HepG2 (cell line): ENCODE results near the gene MCF2L. TPM values are rescaled to one million over a fixed set of nuclear protein-coding genes. Genes with fewer than 3 reads are reported as not detected.
A peak's percentile ranks its signal among the peaks of the same experiment; 100 is the strongest.

Experiments
- BRD4 ChIP-seq: sonication (generic); formaldehyde crosslinking; IDR thresholded peaks from 2 replicates; pipeline ENCODE4 v1.4.0; 2020; ENCODE audit warnings: missing genetic modification reagents
- FOSL2 ChIP-seq: sonication (generic); formaldehyde crosslinking; IDR thresholded peaks from 2 replicates; pipeline ENCODE4 v1.4.0; 2020; ENCODE audit warnings: missing genetic modification reagents
- FOXJ3 ChIP-seq: sonication (generic); formaldehyde crosslinking; IDR thresholded peaks from 2 replicates; pipeline ENCODE4 v1.4.0; 2020; ENCODE audit warnings: missing genetic modification reagents, mild to moderate bottlenecking, borderline replicate concordance
- IKZF4 ChIP-seq: sonication (generic); formaldehyde crosslinking; IDR thresholded peaks from 2 replicates; pipeline ENCODE4 v1.5.1; 2020; ENCODE audit warnings: borderline replicate concordance, mild to moderate bottlenecking, low read depth, missing genetic modification reagents; ENCODE audit errors: not compliant biosample characterization
- JUND ChIP-seq: sonication (generic); formaldehyde crosslinking; IDR thresholded peaks from 2 replicates; pipeline ENCODE4 v1.8.0; 2022; ENCODE audit warnings: mild to moderate bottlenecking, missing genetic modification reagents
- KLF6 ChIP-seq: IDR thresholded peaks from 2 replicates; pipeline ENCODE4 v1.8.0; 2016; ENCODE audit warnings: missing biosample characterization, missing genetic modification reagents
- MAFG ChIP-seq: sonication (generic); formaldehyde crosslinking; IDR thresholded peaks from 2 replicates; pipeline ENCODE4 v1.5.1; 2020; ENCODE audit warnings: mild to moderate bottlenecking, missing genetic modification reagents
- TEAD2 ChIP-seq: sonication (generic); formaldehyde crosslinking; IDR thresholded peaks from 2 replicates; pipeline ENCODE4 v1.9.0; 2021; ENCODE audit warnings: missing genetic modification reagents
- YY1 ChIP-seq: IDR thresholded peaks from 2 replicates; pipeline ENCODE4 v1.6.1; 2011; ENCODE audit warnings: low read length, low read depth, moderate library complexity, mild to moderate bottlenecking; ENCODE audit not compliant: insufficient read depth, insufficient replicate concordance
- ZNF629 ChIP-seq: sonication (generic); formaldehyde crosslinking; conservative IDR thresholded peaks from 2 replicates; pipeline ENCODE4 v1.5.0; 2020; ENCODE audit warnings: missing genetic modification reagents
- polyA plus RNA-seq, 8 experiments: library from polyadenylated mRNA; depleted of rRNA in 3 of 8; stranded (reverse) in 7 of 8; unstranded in 1 of 8; fragments of >200 nt; fragmentation: Illumina TruSeq in 4 of 8; extraction: Trizol in 4 of 8; gene quantifications; 2 replicates each; pipeline versions ENCODE4 v1.2.1 to v1.2.3, GENCODE V29; 2011 to 2016; ENCODE audit warnings: low read depth in 4 of 8, missing spikeins in 1 of 8, mixed read lengths in 1 of 8; ENCODE audit not compliant: insufficient read depth in 1 of 8
- total RNA-seq, 5 experiments: library from RNA; depleted of rRNA; stranded (reverse); fragments of >200 nt; fragmentation: Illumina TruSeq; extraction: Trizol; gene quantifications; 2 replicates each; pipeline ENCODE4 v1.2.3, GENCODE V29; 2016; ENCODE audit warnings: low read depth in 1 of 5
- TF ChIP-seq, protein P1 (sequence below): sonication (generic); formaldehyde crosslinking; IDR thresholded peaks from 2 replicates; pipeline ENCODE4 v1.8.0; 2022; ENCODE audit warnings: mild to moderate bottlenecking, missing genetic modification reagents
- TF ChIP-seq, protein P2 (sequence below): IDR thresholded peaks from 2 replicates; pipeline ENCODE4 v1.6.1; 2016; ENCODE audit warnings: low read depth, missing genetic modification reagents, missing compliant biosample characterization
- TF ChIP-seq, protein P3 (sequence below): sonication (generic); formaldehyde crosslinking; IDR thresholded peaks from 2 replicates; pipeline ENCODE4 v1.4.0; 2020; ENCODE audit warnings: missing genetic modification reagents, low read depth, mild to moderate bottlenecking, borderline replicate concordance
- TF ChIP-seq, protein P4 (sequence below): sonication (generic); formaldehyde crosslinking; IDR thresholded peaks from 2 replicates; pipeline ENCODE4 v1.4.0; 2020; ENCODE audit warnings: missing genetic modification reagents
- TF ChIP-seq, protein P5 (sequence below): sonication (generic); formaldehyde crosslinking; conservative IDR thresholded peaks from 2 replicates; pipeline ENCODE4 v1.8.0; 2022; ENCODE audit warnings: mild to moderate bottlenecking, moderate library complexity, missing genetic modification reagents

Gene MCF2L
- total and polyA plus RNA-seq, 2 of the 13 experiments (the other 11 are each of a cell fraction or from before 2014, with no cell fraction given), result 19.4 to 28.4 TPM

DNA sequence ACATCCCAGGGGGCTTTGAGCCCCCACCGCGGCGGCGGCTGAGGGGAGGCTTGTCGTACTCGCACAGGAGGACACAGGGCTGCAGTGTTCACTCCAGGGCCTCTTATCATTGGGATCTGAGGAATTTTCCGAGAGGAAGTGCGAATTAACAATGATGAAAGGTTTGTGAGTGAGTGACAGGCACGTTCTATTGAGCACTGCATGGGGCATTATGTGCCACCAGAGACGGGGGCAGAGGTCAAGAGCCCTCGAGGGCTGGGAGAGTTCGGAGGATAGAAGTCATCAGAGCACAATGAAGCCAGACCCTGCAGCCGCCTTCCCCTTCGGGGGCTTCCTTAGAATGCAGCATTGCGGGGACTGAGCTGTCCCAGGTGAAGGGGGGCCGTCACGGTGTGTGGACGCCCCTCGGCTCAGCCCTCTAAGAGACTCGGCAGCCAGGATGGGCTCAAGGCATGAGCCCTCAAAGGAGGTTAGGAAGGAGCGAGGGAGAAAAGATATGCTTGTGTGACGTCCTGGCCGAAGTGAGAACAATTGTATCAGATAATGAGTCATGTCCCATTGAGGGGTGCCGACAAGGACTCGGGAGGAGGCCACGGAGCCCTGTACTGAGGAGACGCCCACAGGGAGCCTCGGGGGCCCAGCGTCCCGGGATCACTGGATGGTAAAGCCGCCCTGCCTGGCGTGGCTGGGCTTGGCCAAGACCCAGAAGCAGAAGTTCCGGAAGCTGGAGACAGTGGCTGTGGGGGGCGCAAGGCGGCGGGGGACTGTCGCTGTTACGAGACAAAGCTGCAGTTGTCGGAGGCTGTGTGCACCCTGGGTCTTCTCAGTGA lies 53.9 kb downstream of the MCF2L start (continued):
- TF ChIP-seq, protein P1, sequence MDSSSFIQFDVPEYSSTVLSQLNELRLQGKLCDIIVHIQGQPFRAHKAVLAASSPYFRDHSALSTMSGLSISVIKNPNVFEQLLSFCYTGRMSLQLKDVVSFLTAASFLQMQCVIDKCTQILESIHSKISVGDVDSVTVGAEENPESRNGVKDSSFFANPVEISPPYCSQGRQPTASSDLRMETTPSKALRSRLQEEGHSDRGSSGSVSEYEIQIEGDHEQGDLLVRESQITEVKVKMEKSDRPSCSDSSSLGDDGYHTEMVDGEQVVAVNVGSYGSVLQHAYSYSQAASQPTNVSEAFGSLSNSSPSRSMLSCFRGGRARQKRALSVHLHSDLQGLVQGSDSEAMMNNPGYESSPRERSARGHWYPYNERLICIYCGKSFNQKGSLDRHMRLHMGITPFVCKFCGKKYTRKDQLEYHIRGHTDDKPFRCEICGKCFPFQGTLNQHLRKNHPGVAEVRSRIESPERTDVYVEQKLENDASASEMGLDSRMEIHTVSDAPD (CRISPR knock-in tag), result no peak
- no peak for TF ChIP-seq BRD4 (CRISPR knock-in tag)
- TF ChIP-seq, protein P2, sequence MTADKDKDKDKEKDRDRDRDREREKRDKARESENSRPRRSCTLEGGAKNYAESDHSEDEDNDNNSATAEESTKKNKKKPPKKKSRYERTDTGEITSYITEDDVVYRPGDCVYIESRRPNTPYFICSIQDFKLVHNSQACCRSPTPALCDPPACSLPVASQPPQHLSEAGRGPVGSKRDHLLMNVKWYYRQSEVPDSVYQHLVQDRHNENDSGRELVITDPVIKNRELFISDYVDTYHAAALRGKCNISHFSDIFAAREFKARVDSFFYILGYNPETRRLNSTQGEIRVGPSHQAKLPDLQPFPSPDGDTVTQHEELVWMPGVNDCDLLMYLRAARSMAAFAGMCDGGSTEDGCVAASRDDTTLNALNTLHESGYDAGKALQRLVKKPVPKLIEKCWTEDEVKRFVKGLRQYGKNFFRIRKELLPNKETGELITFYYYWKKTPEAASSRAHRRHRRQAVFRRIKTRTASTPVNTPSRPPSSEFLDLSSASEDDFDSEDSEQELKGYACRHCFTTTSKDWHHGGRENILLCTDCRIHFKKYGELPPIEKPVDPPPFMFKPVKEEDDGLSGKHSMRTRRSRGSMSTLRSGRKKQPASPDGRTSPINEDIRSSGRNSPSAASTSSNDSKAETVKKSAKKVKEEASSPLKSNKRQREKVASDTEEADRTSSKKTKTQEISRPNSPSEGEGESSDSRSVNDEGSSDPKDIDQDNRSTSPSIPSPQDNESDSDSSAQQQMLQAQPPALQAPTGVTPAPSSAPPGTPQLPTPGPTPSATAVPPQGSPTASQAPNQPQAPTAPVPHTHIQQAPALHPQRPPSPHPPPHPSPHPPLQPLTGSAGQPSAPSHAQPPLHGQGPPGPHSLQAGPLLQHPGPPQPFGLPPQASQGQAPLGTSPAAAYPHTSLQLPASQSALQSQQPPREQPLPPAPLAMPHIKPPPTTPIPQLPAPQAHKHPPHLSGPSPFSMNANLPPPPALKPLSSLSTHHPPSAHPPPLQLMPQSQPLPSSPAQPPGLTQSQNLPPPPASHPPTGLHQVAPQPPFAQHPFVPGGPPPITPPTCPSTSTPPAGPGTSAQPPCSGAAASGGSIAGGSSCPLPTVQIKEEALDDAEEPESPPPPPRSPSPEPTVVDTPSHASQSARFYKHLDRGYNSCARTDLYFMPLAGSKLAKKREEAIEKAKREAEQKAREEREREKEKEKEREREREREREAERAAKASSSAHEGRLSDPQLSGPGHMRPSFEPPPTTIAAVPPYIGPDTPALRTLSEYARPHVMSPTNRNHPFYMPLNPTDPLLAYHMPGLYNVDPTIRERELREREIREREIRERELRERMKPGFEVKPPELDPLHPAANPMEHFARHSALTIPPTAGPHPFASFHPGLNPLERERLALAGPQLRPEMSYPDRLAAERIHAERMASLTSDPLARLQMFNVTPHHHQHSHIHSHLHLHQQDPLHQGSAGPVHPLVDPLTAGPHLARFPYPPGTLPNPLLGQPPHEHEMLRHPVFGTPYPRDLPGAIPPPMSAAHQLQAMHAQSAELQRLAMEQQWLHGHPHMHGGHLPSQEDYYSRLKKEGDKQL (CRISPR knock-in tag), result peak; percentile 80; the same call in 1 of the 2 replicates
- TF ChIP-seq JUND, result no peak
- no peak for TF ChIP-seq MAFG (CRISPR knock-in tag)
- TF ChIP-seq, protein P3, sequence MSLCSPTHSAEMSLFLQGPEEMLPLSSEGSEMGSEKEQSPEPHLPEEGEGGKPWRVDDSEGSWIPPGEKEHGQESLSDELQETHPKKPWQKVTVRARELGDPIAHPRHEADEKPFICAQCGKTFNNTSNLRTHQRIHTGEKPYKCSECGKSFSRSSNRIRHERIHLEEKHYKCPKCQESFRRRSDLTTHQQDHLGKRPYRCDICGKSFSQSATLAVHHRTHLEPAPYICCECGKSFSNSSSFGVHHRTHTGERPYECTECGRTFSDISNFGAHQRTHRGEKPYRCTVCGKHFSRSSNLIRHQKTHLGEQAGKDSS (CRISPR knock-in tag), result no peak
- TF ChIP-seq YY1, result peak; percentile 15
- TF ChIP-seq FOXJ3 (CRISPR knock-in tag), result no peak
- TF ChIP-seq, protein P4, sequence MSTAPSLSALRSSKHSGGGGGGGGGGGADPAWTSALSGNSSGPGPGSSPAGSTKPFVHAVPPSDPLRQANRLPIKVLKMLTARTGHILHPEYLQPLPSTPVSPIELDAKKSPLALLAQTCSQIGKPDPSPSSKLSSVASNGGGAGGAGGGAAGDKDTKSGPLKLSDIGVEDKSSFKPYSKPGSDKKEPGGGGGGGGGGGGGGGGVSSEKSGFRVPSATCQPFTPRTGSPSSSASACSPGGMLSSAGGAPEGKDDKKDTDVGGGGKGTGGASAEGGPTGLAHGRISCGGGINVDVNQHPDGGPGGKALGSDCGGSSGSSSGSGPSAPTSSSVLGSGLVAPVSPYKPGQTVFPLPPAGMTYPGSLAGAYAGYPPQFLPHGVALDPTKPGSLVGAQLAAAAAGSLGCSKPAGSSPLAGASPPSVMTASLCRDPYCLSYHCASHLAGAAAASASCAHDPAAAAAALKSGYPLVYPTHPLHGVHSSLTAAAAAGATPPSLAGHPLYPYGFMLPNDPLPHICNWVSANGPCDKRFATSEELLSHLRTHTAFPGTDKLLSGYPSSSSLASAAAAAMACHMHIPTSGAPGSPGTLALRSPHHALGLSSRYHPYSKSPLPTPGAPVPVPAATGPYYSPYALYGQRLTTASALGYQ (CRISPR knock-in tag), result peak; percentile 97
- TF ChIP-seq, protein P5, sequence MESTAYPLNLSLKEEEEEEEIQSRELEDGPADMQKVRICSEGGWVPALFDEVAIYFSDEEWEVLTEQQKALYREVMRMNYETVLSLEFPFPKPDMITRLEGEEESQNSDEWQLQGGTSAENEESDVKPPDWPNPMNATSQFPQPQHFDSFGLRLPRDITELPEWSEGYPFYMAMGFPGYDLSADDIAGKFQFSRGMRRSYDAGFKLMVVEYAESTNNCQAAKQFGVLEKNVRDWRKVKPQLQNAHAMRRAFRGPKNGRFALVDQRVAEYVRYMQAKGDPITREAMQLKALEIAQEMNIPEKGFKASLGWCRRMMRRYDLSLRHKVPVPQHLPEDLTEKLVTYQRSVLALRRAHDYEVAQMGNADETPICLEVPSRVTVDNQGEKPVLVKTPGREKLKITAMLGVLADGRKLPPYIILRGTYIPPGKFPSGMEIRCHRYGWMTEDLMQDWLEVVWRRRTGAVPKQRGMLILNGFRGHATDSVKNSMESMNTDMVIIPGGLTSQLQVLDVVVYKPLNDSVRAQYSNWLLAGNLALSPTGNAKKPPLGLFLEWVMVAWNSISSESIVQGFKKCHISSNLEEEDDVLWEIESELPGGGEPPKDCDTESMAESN (CRISPR knock-in tag), result no peak
- peak; percentile 49 for TF ChIP-seq FOSL2 (CRISPR knock-in tag)
- TF ChIP-seq TEAD2, result no peak
- no peak for TF ChIP-seq IKZF4 (CRISPR knock-in tag)
- TF ChIP-seq KLF6 (CRISPR knock-in tag), result no peak
- no peak for TF ChIP-seq ZNF629 (CRISPR knock-in tag)
